Fibroblast of lung (primary cell): Measurements from ENCODE around the gene PCSK6. TPM values are rescaled to one million over a fixed set of nuclear protein-coding genes. Genes with fewer than 3 reads are reported as not detected.

Source experiments
- DNase-seq, 2 donors: peaks; one replicate each; pipeline versions ENCODE4 v3.0.0 to v3.0.0-alpha.2; 2010; ENCODE audit warnings: low read depth in 2 of 2
- H2AFZ ChIP-seq: 2 replicates; pipeline ENCODE4 v1.5.1; 2012; ENCODE audit warnings: low read length, control low read depth, inconsistent platforms
- H3K27ac ChIP-seq: 2 replicates; pipeline ENCODE4 v1.5.1; 2011; ENCODE audit warnings: low read length, control low read depth; ENCODE audit not compliant: insufficient read depth
- H3K27me3 ChIP-seq: 2 replicates; pipeline ENCODE4 v1.5.1; 2011; ENCODE audit warnings: mild to moderate bottlenecking, low read length; ENCODE audit not compliant: control insufficient read depth, insufficient read depth
- H3K36me3 ChIP-seq: 2 replicates; pipeline ENCODE4 v1.5.1; 2011; ENCODE audit warnings: low read length; ENCODE audit not compliant: control insufficient read depth, insufficient read depth
- H3K4me1 ChIP-seq: 2 replicates; pipeline ENCODE4 v1.5.1; 2011; ENCODE audit warnings: low read length; ENCODE audit not compliant: control insufficient read depth, insufficient read depth; ENCODE audit errors: extremely low read depth
- H3K4me2 ChIP-seq: 2 replicates; pipeline ENCODE4 v1.5.1; 2011; ENCODE audit warnings: low read length, control low read depth; ENCODE audit not compliant: insufficient read depth; ENCODE audit errors: extremely low read depth
- H3K4me3 ChIP-seq, 4 experiments: fragments of 200-600 bp in 1 of 4; sonication (generic) in 1 of 4; replicated peaks in 1 of 4; 2 replicates each; pipeline ENCODE4 v1.5.1; 2011 to 2016; ENCODE audit warnings: low read length in 4 of 4, low read depth in 3 of 4, mild to moderate bottlenecking in 3 of 4, control low read depth in 2 of 4, inconsistent platforms in 1 of 4, mixed read lengths in 1 of 4; ENCODE audit not compliant: insufficient read depth in 1 of 4; ENCODE audit errors: control extremely low read depth in 1 of 4
- H3K79me2 ChIP-seq: 2 replicates; pipeline ENCODE4 v1.5.1; 2012; ENCODE audit warnings: mild to moderate bottlenecking, low read length, inconsistent platforms; ENCODE audit not compliant: control insufficient read depth, insufficient read depth
- H3K9ac ChIP-seq: 2 replicates; pipeline ENCODE4 v1.5.1; 2011; ENCODE audit warnings: mild to moderate bottlenecking, low read length, control low read depth; ENCODE audit not compliant: insufficient read depth
- H3K9me3 ChIP-seq: 2 replicates; pipeline ENCODE4 v1.5.1; 2012; ENCODE audit warnings: low read depth, low read length; ENCODE audit not compliant: control insufficient read depth, insufficient read depth
- H4K20me1 ChIP-seq: 2 replicates; pipeline ENCODE4 v1.5.1; 2011; ENCODE audit warnings: low read length; ENCODE audit not compliant: control insufficient read depth, insufficient read depth; ENCODE audit errors: extremely low read depth
- EZH2 ChIP-seq: IDR thresholded peaks from 2 replicates; pipeline ENCODE4 v1.5.1; 2012; ENCODE audit warnings: low read length, control low read depth, mild to moderate bottlenecking; ENCODE audit errors: missing control alignments
- polyA plus RNA-seq, 2 donors: library from polyadenylated mRNA; depleted of rRNA in 1 of 2; stranded (reverse) in 1 of 2; unstranded in 1 of 2; fragments of >200 nt; gene quantifications; 2 replicates each; pipeline ENCODE4 v1.2.1, GENCODE V29; 2011 to 2012; ENCODE audit warnings: missing spikeins in 1 of 2
- total RNA-seq: library from RNA; depleted of rRNA; stranded (reverse); fragments of >200 nt; gene quantifications from 2 replicates; pipeline ENCODE4 v1.2.1, GENCODE V29; 2014
- TF ChIP-seq, protein P1 (sequence below), 2 donors: IDR thresholded peaks in 1 of 2; conservative IDR thresholded peaks in 1 of 2; 1 replicate in 1 of 2; 2 replicates in 1 of 2; pipeline ENCODE4 v1.5.1; 2011 to 2012; ENCODE audit warnings: low read length in 2 of 2, control low read depth in 1 of 2, inconsistent platforms in 1 of 2, low read depth in 1 of 2, mild to moderate bottlenecking in 1 of 2

PCSK6 gene
- total and polyA plus RNA-seq, 2 donors (not counting 1 experiment from before 2014, with no cell fraction given): 0.02 to 0.83 TPM

- TF ChIP-seq, protein P1, sequence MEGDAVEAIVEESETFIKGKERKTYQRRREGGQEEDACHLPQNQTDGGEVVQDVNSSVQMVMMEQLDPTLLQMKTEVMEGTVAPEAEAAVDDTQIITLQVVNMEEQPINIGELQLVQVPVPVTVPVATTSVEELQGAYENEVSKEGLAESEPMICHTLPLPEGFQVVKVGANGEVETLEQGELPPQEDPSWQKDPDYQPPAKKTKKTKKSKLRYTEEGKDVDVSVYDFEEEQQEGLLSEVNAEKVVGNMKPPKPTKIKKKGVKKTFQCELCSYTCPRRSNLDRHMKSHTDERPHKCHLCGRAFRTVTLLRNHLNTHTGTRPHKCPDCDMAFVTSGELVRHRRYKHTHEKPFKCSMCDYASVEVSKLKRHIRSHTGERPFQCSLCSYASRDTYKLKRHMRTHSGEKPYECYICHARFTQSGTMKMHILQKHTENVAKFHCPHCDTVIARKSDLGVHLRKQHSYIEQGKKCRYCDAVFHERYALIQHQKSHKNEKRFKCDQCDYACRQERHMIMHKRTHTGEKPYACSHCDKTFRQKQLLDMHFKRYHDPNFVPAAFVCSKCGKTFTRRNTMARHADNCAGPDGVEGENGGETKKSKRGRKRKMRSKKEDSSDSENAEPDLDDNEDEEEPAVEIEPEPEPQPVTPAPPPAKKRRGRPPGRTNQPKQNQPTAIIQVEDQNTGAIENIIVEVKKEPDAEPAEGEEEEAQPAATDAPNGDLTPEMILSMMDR (conservative IDR thresholded peaks at IDR 0.05 in 1 of 2, IDR thresholded peaks at IDR 0.05 in 1 of 2; ENCODE audit: low read depth in 1 of 2, low read length in 2 of 2): no peak
- no peak for TF ChIP-seq EZH2
- DNase-seq: no peak
- peaks cover 6% of the 10 kb centered on the region for H3K27me3 ChIP-seq
- no peaks in the 10 kb centered on the region for H3K79me2 ChIP-seq
- no peak overlapping the region for H3K4me3 ChIP-seq
- H3K9me3 ChIP-seq: no peaks in the 10 kb centered on the region
- no peaks in the 10 kb centered on the region for H4K20me1 ChIP-seq
- no peaks in the 10 kb centered on the region for H3K36me3 ChIP-seq
- no peak overlapping the region for H2AFZ ChIP-seq
- no peak overlapping the region for H3K27ac ChIP-seq
- no peak overlapping the region for H3K9ac ChIP-seq
- H3K4me2 ChIP-seq: no peak overlapping the region
- no peaks in the 10 kb centered on the region for H3K4me1 ChIP-seq
Observed at GRCh38 chr15:101332061-101332467, 157.4 kb downstream of the PCSK6 start.

DNA sequence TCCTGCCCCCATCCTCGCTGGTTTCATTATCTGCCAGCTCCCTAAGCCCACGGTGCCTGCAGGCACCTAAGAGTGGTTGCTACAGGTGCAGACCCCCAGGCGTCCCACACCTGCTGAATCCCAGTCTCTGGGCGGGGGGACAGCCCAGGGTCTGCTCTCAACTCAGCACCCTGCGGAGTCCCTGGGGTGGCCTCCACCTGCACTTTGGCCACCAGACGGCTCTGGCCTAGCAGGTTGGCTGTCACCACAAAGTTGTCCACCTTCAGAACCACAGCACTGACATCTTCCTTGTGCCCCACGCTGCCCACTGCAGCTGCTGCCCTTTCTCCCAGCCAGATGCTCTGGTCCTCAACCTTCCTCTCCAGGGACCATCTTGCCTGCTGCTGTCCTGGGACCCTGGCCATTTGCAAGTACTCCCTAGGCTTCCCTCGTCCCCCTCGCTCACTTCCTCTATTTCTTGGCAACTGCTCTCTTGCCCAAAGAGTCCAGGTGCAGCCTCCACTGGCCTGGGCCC is 159.6 kb downstream of the PCSK6 start:
- Histone ChIP-seq H2AFZ (no peak overlapping the region), H3K36me3 (no peaks in the 10 kb centered on the region), H3K4me2 (no peak overlapping the region), H3K4me3 (no peak overlapping the region), H3K9me3 (no peaks in the 10 kb centered on the region), H3K27ac (no peak overlapping the region), H3K9ac (no peak overlapping the region), H3K79me2 (no peaks in the 10 kb centered on the region), H4K20me1 (no peaks in the 10 kb centered on the region), H3K4me1 (no peaks in the 10 kb centered on the region), H3K27me3 (peaks cover 11% of the 10 kb centered on the region)
- DNase-seq: no peak
- TF ChIP-seq, protein P1 (conservative IDR thresholded peaks at IDR 0.05 in 1 of 2, IDR thresholded peaks at IDR 0.05 in 1 of 2; ENCODE audit: low read depth in 1 of 2, low read length in 2 of 2): no peak
- TF ChIP-seq EZH2: no peak

- Histone ChIP-seq H2AFZ (no peak overlapping the region), H3K36me3 (no peaks in the 10 kb centered on the region), H3K9me3 (no peaks in the 10 kb centered on the region), H3K27ac (no peak overlapping the region), H3K79me2 (no peaks in the 10 kb centered on the region), H3K4me3 (no peak overlapping the region), H3K4me1 (no peaks in the 10 kb centered on the region), H3K27me3 (peaks cover 11% of the 10 kb centered on the region), H3K9ac (no peak overlapping the region), H3K4me2 (no peak overlapping the region), H4K20me1 (no peaks in the 10 kb centered on the region)
- no peak for DNase-seq
- TF ChIP-seq, protein P1 (conservative IDR thresholded peaks at IDR 0.05 in 1 of 2, IDR thresholded peaks at IDR 0.05 in 1 of 2; ENCODE audit: low read depth in 1 of 2, low read length in 2 of 2): no peak
- TF ChIP-seq EZH2: no peak
Observed at GRCh38 chr15:101329309-101329863, 160.1 kb downstream of the PCSK6 start.
